ENCODE measurements around the gene KREMEN1. TPM values are rescaled to one million over a fixed set of nuclear protein-coding genes. Genes with fewer than 3 reads are reported as not detected.

The KREMEN1 gene
- total and polyA plus RNA-seq, 9 of the 15 experiments (the other 6 are each of a cell fraction or from before 2014, with no cell fraction given) = 0.69 to 11.5 (median 4.3) TPM

DNA sequence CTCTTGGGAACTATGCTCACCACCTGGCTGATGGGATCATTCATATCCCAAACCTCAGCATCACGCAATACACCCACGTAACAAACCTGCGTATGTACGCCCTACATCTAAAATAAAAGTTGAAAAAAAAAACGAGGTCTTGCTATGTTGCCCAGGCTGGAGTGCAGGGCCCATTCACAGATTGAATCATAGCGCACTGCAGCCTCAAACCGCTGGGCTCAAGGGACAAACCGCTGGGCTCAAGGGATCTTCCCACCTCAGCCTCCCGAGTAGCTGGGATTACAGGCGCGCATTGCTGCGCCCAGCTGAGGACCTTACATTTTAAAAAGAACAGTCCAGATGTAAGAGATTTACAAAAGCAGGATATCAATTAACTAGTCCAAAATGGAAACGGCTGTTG is 91.0 kb downstream of the KREMEN1 start:
- no peaks in the 10 kb centered on the region for H3K36me3 ChIP-seq (ENCODE audit: control insufficient read depth, insufficient read depth, low read length)
- no peak for ATAC-seq
- no peak for FAIRE-seq
- TF ChIP-seq, protein P1, sequence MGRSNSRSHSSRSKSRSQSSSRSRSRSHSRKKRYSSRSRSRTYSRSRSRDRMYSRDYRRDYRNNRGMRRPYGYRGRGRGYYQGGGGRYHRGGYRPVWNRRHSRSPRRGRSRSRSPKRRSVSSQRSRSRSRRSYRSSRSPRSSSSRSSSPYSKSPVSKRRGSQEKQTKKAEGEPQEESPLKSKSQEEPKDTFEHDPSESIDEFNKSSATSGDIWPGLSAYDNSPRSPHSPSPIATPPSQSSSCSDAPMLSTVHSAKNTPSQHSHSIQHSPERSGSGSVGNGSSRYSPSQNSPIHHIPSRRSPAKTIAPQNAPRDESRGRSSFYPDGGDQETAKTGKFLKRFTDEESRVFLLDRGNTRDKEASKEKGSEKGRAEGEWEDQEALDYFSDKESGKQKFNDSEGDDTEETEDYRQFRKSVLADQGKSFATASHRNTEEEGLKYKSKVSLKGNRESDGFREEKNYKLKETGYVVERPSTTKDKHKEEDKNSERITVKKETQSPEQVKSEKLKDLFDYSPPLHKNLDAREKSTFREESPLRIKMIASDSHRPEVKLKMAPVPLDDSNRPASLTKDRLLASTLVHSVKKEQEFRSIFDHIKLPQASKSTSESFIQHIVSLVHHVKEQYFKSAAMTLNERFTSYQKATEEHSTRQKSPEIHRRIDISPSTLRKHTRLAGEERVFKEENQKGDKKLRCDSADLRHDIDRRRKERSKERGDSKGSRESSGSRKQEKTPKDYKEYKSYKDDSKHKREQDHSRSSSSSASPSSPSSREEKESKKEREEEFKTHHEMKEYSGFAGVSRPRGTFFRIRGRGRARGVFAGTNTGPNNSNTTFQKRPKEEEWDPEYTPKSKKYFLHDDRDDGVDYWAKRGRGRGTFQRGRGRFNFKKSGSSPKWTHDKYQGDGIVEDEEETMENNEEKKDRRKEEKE (IDR thresholded peaks at IDR 0.05; ENCODE audit: borderline replicate concordance in 1 of 2, control insufficient read depth in 1 of 2, low read depth in 2 of 2, low read length in 1 of 2) = no peak
- no peak for TF ChIP-seq RUNX1 (IDR thresholded peaks at IDR 0.05; ENCODE audit: low read depth)
- TF ChIP-seq, protein P2, sequence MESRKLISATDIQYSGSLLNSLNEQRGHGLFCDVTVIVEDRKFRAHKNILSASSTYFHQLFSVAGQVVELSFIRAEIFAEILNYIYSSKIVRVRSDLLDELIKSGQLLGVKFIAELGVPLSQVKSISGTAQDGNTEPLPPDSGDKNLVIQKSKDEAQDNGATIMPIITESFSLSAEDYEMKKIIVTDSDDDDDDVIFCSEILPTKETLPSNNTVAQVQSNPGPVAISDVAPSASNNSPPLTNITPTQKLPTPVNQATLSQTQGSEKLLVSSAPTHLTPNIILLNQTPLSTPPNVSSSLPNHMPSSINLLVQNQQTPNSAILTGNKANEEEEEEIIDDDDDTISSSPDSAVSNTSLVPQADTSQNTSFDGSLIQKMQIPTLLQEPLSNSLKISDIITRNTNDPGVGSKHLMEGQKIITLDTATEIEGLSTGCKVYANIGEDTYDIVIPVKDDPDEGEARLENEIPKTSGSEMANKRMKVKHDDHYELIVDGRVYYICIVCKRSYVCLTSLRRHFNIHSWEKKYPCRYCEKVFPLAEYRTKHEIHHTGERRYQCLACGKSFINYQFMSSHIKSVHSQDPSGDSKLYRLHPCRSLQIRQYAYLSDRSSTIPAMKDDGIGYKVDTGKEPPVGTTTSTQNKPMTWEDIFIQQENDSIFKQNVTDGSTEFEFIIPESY (CRISPR knock-in tag; IDR thresholded peaks at IDR 0.05) = peak; percentile 71
- TF ChIP-seq HDAC3 (IDR thresholded peaks at IDR 0.05; ENCODE audit: borderline replicate concordance, partially characterized antibody) = no peak
- no peak for TF ChIP-seq TAF9B (IDR thresholded peaks at IDR 0.05; ENCODE audit: partially characterized antibody)
- TF ChIP-seq SAFB (IDR thresholded peaks at IDR 0.05; ENCODE audit: borderline replicate concordance, low read depth, low read length) = no peak
- no peak for TF ChIP-seq TFAM (CRISPR knock-in tag; conservative IDR thresholded peaks at IDR 0.05)
- peak; percentile 31 for TF ChIP-seq ZNF121 (CRISPR knock-in tag; conservative IDR thresholded peaks at IDR 0.05)
- no peak for TF ChIP-seq CCAR2 (IDR thresholded peaks at IDR 0.05; ENCODE audit: low read depth, low read length)
- no peak for TF ChIP-seq DACH1 (IDR thresholded peaks at IDR 0.05; ENCODE audit: partially characterized antibody)
- H3K27me3 ChIP-seq (ENCODE audit: control insufficient read depth in 2 of 2, insufficient read depth in 2 of 2, low read length in 2 of 2) = no peaks in the 10 kb centered on the region
- H3K4me1 ChIP-seq (replicated peaks in 1 of 2; ENCODE audit: control insufficient read depth in 2 of 2, insufficient read depth in 2 of 2, low read length in 2 of 2) = no peaks in the 10 kb centered on the region
- H3K4me3 ChIP-seq = no peak overlapping the region
- POLR2A ChIA-PET = no interaction called here
- in situ Hi-C loops (cut with MboI) = no loop called here
- intact Hi-C loops (cut with micrococcal nuclease) = no loop called here
- H3K79me2 ChIP-seq (ENCODE audit: control insufficient read depth, insufficient read depth, low read length) = no peaks in the 10 kb centered on the region
- no peak overlapping the region for H2AFZ ChIP-seq (ENCODE audit: low read depth, low read length)
- no peak for DNase-seq (ENCODE audit: extremely low read depth in 1 of 4, low spot score in 3 of 4)
- no peaks in the 10 kb centered on the region for H3K9me1 ChIP-seq (ENCODE audit: control insufficient read depth, insufficient read depth, low read length)
- no peak overlapping the region for H3K9ac ChIP-seq (ENCODE audit: insufficient read depth in 1 of 2, low read depth in 2 of 2, low read length in 2 of 2)
- no peak overlapping the region for H3K4me2 ChIP-seq (ENCODE audit: insufficient read depth, low read length)
- CTCF ChIA-PET (ENCODE audit: low intra/inter-chr PET ratio) = no interaction called here
- WGBS (ENCODE audit: insufficient coverage, low coverage, missing lambda C conversion rate) = 74% methylated on average over 13 of the region's 13 CpGs
- H3K9me3 ChIP-seq (replicated peaks; ENCODE audit: control insufficient read depth, insufficient read depth, low read depth, low read length) = no peaks in the 10 kb centered on the region
- H4K20me1 ChIP-seq (replicated peaks; ENCODE audit: control insufficient read depth, insufficient read depth, low read length) = no peaks in the 10 kb centered on the region
- H3K27ac ChIP-seq (ENCODE audit: extremely low read depth, low read depth, low read length) = no peak overlapping the region
- BruUV-seq (replicated peaks) = no TSS peak
